CMK (cell line): ENCODE data around the gene DPYSL5.

Experiments used
- DNase-seq: peaks from one replicate; pipeline ENCODE4 v3.0.0-alpha.2; 2010; ENCODE audit warnings: low read depth

The DPYSL5 gene

DNA sequence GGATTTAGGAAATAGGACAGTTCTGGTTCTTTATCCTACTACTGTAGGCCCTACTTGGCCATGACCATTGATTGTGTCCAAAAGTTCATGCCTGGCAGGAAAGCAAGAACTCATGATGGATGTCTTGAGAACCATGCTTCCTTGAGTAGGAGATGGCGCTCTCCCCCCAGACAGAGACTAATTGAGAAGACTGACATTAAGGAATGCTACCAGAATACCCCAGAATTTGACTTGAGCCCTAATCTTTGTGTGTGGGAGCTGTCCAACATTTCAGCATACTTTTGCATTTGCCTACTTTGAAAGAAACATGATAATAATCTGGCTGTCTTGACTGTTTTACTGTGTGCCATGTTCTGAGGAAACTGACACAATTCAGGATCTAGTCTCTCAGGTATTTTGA lies 145.8 kb downstream of the DPYSL5 start:
- DNase-seq = no peak

DNA sequence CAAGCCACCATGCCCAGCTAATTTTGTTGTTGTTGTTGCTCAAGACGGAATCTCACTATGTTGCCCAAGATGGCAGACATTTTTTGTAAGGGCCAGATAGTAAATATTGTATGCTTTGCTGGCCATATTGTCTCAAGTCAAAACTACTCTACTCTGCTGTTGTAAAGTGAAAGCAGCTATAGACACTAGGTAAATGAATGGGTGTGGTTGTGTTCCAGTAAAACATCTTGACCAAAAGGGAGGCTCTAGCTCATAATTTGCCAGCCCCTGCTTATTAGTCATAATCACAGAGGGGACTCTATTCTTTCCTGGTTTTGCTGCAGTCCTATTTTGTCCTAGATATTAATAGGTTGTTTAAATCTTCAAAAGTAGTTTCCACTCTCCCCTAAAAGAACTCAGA lies 147.1 kb downstream of the DPYSL5 start:
- no peak for DNase-seq

DNA sequence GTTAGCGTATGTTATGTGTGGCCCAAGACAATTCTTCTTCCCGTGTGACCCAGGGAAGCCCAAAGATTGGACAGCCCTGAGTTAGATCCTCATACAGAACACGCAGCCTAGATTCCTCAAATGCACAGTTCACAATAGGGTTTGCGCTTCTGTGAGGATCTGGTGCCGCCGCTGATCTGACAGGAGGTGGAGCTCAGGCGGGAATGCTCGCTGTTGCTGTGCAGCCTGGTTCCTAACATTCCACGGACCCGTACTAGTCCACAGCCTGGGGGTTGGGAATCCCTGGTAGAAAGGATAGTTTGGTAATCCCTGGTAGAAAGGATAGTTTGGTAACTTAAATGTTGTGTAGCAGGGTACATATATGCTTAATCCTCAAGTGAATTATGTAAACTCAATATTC lies 149.5 kb downstream of the DPYSL5 start:
- DNase-seq = no peak

DNA sequence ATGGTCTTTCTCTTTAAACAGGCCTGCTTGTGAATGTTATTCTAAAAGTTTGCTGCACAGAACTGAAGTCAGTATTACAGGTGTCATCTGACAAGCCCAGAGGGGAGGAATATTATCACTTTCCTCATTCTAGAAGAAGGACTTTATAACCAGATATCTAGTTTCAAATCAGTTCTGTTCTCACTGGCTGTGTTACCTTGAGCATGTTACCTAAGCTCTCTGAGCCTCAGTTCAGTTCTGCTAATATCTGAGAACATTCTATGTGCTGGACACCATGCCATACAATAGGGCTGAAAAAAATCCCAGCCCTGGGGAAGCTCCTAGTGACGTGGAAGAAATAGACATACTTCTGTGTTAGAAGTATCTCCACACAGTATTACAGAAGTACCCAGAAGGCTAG lies 150.4 kb downstream of the DPYSL5 start:
- no peak for DNase-seq
